ENCODE data around the gene MYORG. TPM values are rescaled to one million over a fixed set of nuclear protein-coding genes. Genes with fewer than 3 reads are reported as not detected.

MYORG gene
- total RNA-seq, 2 experiments from 2014 or later, result 0.98 to 3.9 TPM

GRCh38 chr9:34377404-34377746, 677 bp upstream of the MYORG start:
- H3K36me3 ChIP-seq (ENCODE audit: insufficient read depth, low read length), result no peaks in the 10 kb centered on the region
- ChIA-PET POLR2A (interaction anchor here (0.8 to 1.2 kb wide), 2 partner anchors 18 to 43 kb away, joined by 7 to 8 read pairs; no protein-coding TSS in a partner anchor), CTCF (ENCODE audit: unreplicated experiment) (interaction anchor here (0.6 kb wide), 1 partner anchor 45 kb away, joined by 3 read pairs; no protein-coding TSS in a partner anchor)
- intact Hi-C loops (cut with micrococcal nuclease; ENCODE audit: unreplicated experiment), result no loop called here
- TF ChIP-seq, protein P1, sequence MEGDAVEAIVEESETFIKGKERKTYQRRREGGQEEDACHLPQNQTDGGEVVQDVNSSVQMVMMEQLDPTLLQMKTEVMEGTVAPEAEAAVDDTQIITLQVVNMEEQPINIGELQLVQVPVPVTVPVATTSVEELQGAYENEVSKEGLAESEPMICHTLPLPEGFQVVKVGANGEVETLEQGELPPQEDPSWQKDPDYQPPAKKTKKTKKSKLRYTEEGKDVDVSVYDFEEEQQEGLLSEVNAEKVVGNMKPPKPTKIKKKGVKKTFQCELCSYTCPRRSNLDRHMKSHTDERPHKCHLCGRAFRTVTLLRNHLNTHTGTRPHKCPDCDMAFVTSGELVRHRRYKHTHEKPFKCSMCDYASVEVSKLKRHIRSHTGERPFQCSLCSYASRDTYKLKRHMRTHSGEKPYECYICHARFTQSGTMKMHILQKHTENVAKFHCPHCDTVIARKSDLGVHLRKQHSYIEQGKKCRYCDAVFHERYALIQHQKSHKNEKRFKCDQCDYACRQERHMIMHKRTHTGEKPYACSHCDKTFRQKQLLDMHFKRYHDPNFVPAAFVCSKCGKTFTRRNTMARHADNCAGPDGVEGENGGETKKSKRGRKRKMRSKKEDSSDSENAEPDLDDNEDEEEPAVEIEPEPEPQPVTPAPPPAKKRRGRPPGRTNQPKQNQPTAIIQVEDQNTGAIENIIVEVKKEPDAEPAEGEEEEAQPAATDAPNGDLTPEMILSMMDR (conservative IDR thresholded peaks at IDR 0.05; ENCODE audit: low read length), result no peak
- TF ChIP-seq EZH2phosphoT487 (IDR thresholded peaks at IDR 0.05; ENCODE audit: borderline replicate concordance, low read depth, low read length), result no peak
- H3K4me3 ChIP-seq (ENCODE audit: low read depth, low read length, poor library complexity, severe bottlenecking), result peak overlapping the region; percentile 76
- H3K27ac ChIP-seq (ENCODE audit: low read depth, low read length, poor library complexity, severe bottlenecking), result no peak overlapping the region
- H3K9me3 ChIP-seq (ENCODE audit: low read length), result no peaks in the 10 kb centered on the region
- no peaks in the 10 kb centered on the region for H3K9me2 ChIP-seq (ENCODE audit: insufficient read depth, low read length)
- peak overlapping the region; percentile 86 for H3K4me2 ChIP-seq (ENCODE audit: low read length)
- peaks cover 42% of the 10 kb centered on the region for H3K4me1 ChIP-seq (ENCODE audit: insufficient read depth, low read length, poor library complexity, severe bottlenecking)
- H4K20me1 ChIP-seq (ENCODE audit: insufficient read depth, low read length), result no peaks in the 10 kb centered on the region
- no peaks in the 10 kb centered on the region for H3K79me2 ChIP-seq (ENCODE audit: insufficient read depth, low read depth, low read length)
- BruUV-seq (replicated peaks), result no TSS peak
- peak overlapping the region; percentile 73; the same call in 1 of the 2 replicates for H2AFZ ChIP-seq (ENCODE audit: low read length)
- no peak for DNase-seq (ENCODE audit: low spot score)

- H2AFZ ChIP-seq (ENCODE audit: low read length), result peak overlapping the region; percentile 71
- no peaks in the 10 kb centered on the region; the same call in 1 of the 2 replicates for H3K36me3 ChIP-seq (ENCODE audit: insufficient read depth, low read length)
- peaks cover 38% of the 10 kb centered on the region for H3K4me1 ChIP-seq (ENCODE audit: insufficient read depth, low read length, poor library complexity, severe bottlenecking)
- H3K4me2 ChIP-seq (ENCODE audit: low read length), result peak overlapping the region; percentile 86
- TF ChIP-seq, protein P1 (conservative IDR thresholded peaks at IDR 0.05; ENCODE audit: low read length), result peak; percentile 71
- no peak for TF ChIP-seq EZH2phosphoT487 (IDR thresholded peaks at IDR 0.05; ENCODE audit: borderline replicate concordance, low read depth, low read length)
- peak overlapping the region; percentile 76 for H3K4me3 ChIP-seq (ENCODE audit: low read depth, low read length, poor library complexity, severe bottlenecking)
- DNase-seq (ENCODE audit: low spot score), result peak; percentile 78
- no TSS peak for BruUV-seq (replicated peaks)
- no peak overlapping the region for H3K27ac ChIP-seq (ENCODE audit: low read depth, low read length, poor library complexity, severe bottlenecking)
- H4K20me1 ChIP-seq (ENCODE audit: insufficient read depth, low read length), result no peaks in the 10 kb centered on the region
- ChIA-PET POLR2A (no interaction called here), CTCF (ENCODE audit: unreplicated experiment) (interaction anchor here (1.8 kb wide), 1 partner anchor 44 kb away, joined by 6 read pairs; no protein-coding TSS in a partner anchor)
- intact Hi-C loops (cut with micrococcal nuclease; ENCODE audit: unreplicated experiment), result no loop called here
- no peaks in the 10 kb centered on the region for H3K79me2 ChIP-seq (ENCODE audit: insufficient read depth, low read depth, low read length)
- H3K9me3 ChIP-seq (ENCODE audit: low read length), result no peaks in the 10 kb centered on the region
- no peaks in the 10 kb centered on the region for H3K9me2 ChIP-seq (ENCODE audit: insufficient read depth, low read length)
These were observed 650 bp downstream of the MYORG start for GRCh38 chr9:34375901-34376595.
